HepG2 (cell line): ENCODE measurements around the gene SLC25A19. TPM values are rescaled to one million over a fixed set of nuclear protein-coding genes. Genes with fewer than 3 reads are reported as not detected.

Experiments
- ATF7 ChIP-seq, 2 experiments: fragments of 450-650 bp in 1 of 2; sonication (generic) in 1 of 2; formaldehyde crosslinking in 1 of 2; IDR thresholded peaks; 2 replicates each; pipeline versions ENCODE4 v1.4.0 to v1.6.1; 2016 to 2020; ENCODE audit warnings: antibody characterized with exemption in 1 of 2, mild to moderate bottlenecking in 1 of 2, missing genetic modification reagents in 1 of 2
- CHD4 ChIP-seq: fragments of 200-600 bp; sonication (generic); IDR thresholded peaks from 2 replicates; pipeline ENCODE4 v1.7.0; 2017; ENCODE audit warnings: mild to moderate bottlenecking, low read length, borderline replicate concordance
- DZIP1 ChIP-seq: sonication (generic); formaldehyde crosslinking; IDR thresholded peaks from 2 replicates; pipeline ENCODE4 v1.5.0; 2020; ENCODE audit warnings: mild to moderate bottlenecking, missing genetic modification reagents
- HOXD1 ChIP-seq: sonication (generic); formaldehyde crosslinking; IDR thresholded peaks from 2 replicates; pipeline ENCODE4 v1.5.0; 2020; ENCODE audit warnings: missing genetic modification reagents
- MBNL3 ChIP-seq: fragments of 250-450 bp; sonication (Bioruptor Pico); conservative IDR thresholded peaks from 2 replicates; pipeline ENCODE4 v1.8.0; 2022; ENCODE audit warnings: mild to moderate bottlenecking, inconsistent platforms
- MTA1 ChIP-seq: sonication (generic); formaldehyde crosslinking; IDR thresholded peaks from 2 replicates; pipeline ENCODE4 v1.4.0; 2020; ENCODE audit warnings: missing genetic modification reagents, mild to moderate bottlenecking, borderline replicate concordance
- MXD4 ChIP-seq: IDR thresholded peaks from 2 replicates; pipeline ENCODE4 v1.6.1; 2016; ENCODE audit warnings: mild to moderate bottlenecking, missing biosample characterization, missing genetic modification reagents
- NFIC ChIP-seq: IDR thresholded peaks from 2 replicates; pipeline ENCODE4 v1.6.1; 2012; ENCODE audit warnings: mild to moderate bottlenecking, low read length, inconsistent platforms
- NR2F6 ChIP-seq, 2 experiments: IDR thresholded peaks; 2 replicates each; pipeline ENCODE4 v1.6.1; 2016; ENCODE audit warnings: antibody characterized with exemption in 1 of 2, mild to moderate bottlenecking in 1 of 2
- RBAK ChIP-seq: sonication (generic); formaldehyde crosslinking; IDR thresholded peaks from 2 replicates; pipeline ENCODE4 v1.5.1; 2020; ENCODE audit warnings: mild to moderate bottlenecking, missing genetic modification reagents
- RBFOX2 ChIP-seq: fragments of 200-400 bp; formaldehyde crosslinking; IDR thresholded peaks from 2 replicates; pipeline ENCODE4 v1.6.1; 2017; ENCODE audit warnings: low read depth, mild to moderate bottlenecking, low read length
- RORA ChIP-seq: sonication (generic); formaldehyde crosslinking; IDR thresholded peaks from 2 replicates; pipeline ENCODE4 v1.5.0; 2020; ENCODE audit warnings: mild to moderate bottlenecking, missing genetic modification reagents, moderate library complexity
- SOX5 ChIP-seq: IDR thresholded peaks from 2 replicates; pipeline ENCODE4 v1.6.1; 2016; ENCODE audit warnings: borderline replicate concordance
- SPEN ChIP-seq: sonication (generic); formaldehyde crosslinking; IDR thresholded peaks from 2 replicates; pipeline ENCODE4 v1.5.1; 2020; ENCODE audit warnings: low read depth, mild to moderate bottlenecking, missing genetic modification reagents
- ZNF235 ChIP-seq: sonication (generic); formaldehyde crosslinking; IDR thresholded peaks from 2 replicates; pipeline ENCODE4 v1.8.1; 2023; ENCODE audit warnings: mild to moderate bottlenecking, missing genetic modification reagents, borderline replicate concordance
- ZNF264 ChIP-seq: sonication (generic); formaldehyde crosslinking; IDR thresholded peaks from 2 replicates; pipeline ENCODE4 v1.4.0; 2020; ENCODE audit warnings: missing genetic modification reagents
- ZNF563 ChIP-seq: sonication (generic); formaldehyde crosslinking; IDR thresholded peaks from 2 replicates; pipeline ENCODE4 v1.8.0; 2022; ENCODE audit warnings: mild to moderate bottlenecking, moderate library complexity, missing genetic modification reagents
- ZNF570 ChIP-seq: sonication (generic); formaldehyde crosslinking; IDR thresholded peaks from 2 replicates; pipeline ENCODE4 v1.4.0; 2020; ENCODE audit warnings: mild to moderate bottlenecking, missing genetic modification reagents, borderline replicate concordance
- polyA plus RNA-seq, 8 experiments: library from polyadenylated mRNA; depleted of rRNA in 3 of 8; stranded (reverse) in 7 of 8; unstranded in 1 of 8; fragments of >200 nt; fragmentation: Illumina TruSeq in 4 of 8; extraction: Trizol in 4 of 8; gene quantifications; 2 replicates each; pipeline versions ENCODE4 v1.2.1 to v1.2.3, GENCODE V29; 2011 to 2016; ENCODE audit warnings: low read depth in 4 of 8, missing spikeins in 1 of 8, mixed read lengths in 1 of 8; ENCODE audit not compliant: insufficient read depth in 1 of 8
- total RNA-seq, 5 experiments: library from RNA; depleted of rRNA; stranded (reverse); fragments of >200 nt; fragmentation: Illumina TruSeq; extraction: Trizol; gene quantifications; 2 replicates each; pipeline ENCODE4 v1.2.3, GENCODE V29; 2016; ENCODE audit warnings: low read depth in 1 of 5
- TF ChIP-seq, protein P1 (sequence below), 2 experiments: sonication (generic) in 1 of 2; formaldehyde crosslinking in 1 of 2; IDR thresholded peaks; 2 replicates each; pipeline versions ENCODE4 v1.4.0 to v1.6.1; 2018 to 2020; ENCODE audit warnings: missing genetic modification reagents in 2 of 2, borderline replicate concordance in 1 of 2, low read depth in 1 of 2, mild to moderate bottlenecking in 1 of 2, missing biosample characterization in 1 of 2
- TF ChIP-seq, protein P2 (sequence below): sonication (generic); formaldehyde crosslinking; IDR thresholded peaks from 2 replicates; pipeline ENCODE4 v1.5.0; 2020; ENCODE audit warnings: missing genetic modification reagents

The SLC25A19 gene
- total and polyA plus RNA-seq, 2 of the 13 experiments (the other 11 are each of a cell fraction or from before 2014, with no cell fraction given) = 24.4 to 41.4 TPM

GRCh38 chr17:75295201-75296158 is 6.2 kb upstream of the SLC25A19 start (continued):
- TF ChIP-seq, protein P1, sequence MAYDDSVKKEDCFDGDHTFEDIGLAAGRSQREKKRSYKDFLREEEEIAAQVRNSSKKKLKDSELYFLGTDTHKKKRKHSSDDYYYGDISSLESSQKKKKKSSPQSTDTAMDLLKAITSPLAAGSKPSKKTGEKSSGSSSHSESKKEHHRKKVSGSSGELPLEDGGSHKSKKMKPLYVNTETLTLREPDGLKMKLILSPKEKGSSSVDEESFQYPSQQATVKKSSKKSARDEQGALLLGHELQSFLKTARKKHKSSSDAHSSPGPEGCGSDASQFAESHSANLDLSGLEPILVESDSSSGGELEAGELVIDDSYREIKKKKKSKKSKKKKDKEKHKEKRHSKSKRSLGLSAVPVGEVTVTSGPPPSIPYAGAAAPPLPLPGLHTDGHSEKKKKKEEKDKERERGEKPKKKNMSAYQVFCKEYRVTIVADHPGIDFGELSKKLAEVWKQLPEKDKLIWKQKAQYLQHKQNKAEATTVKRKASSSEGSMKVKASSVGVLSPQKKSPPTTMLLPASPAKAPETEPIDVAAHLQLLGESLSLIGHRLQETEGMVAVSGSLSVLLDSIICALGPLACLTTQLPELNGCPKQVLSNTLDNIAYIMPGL (CRISPR knock-in tag; IDR thresholded peaks at IDR 0.05; ENCODE audit: borderline replicate concordance in 1 of 2, low read depth in 1 of 2) = peak; percentile 54 to 79; a peak in 3 of 4 replicates
- peak; percentile 67; the same call in 1 of the 2 replicates for TF ChIP-seq SPEN (CRISPR knock-in tag)
- TF ChIP-seq ZNF570 = no peak
- TF ChIP-seq HOXD1 = 0 out of 2 replicates have a peak, but pooled peaks have one; percentile 83
- TF ChIP-seq MBNL3 (CRISPR knock-in tag) = 0 out of 2 replicates have a peak, but pooled peaks have one; percentile 63
- 0 out of 2 replicates have a peak, but pooled peaks have one; percentile 48 for TF ChIP-seq MTA1 (CRISPR knock-in tag)
- peak; percentile 96 for TF ChIP-seq ZNF264
- no peak; the same call in 1 of the 2 replicates for TF ChIP-seq RBAK
- 0 out of 2 replicates have a peak, but pooled peaks have one; percentile 9 for TF ChIP-seq CHD4
- TF ChIP-seq DZIP1 (CRISPR knock-in tag) = no peak
- TF ChIP-seq, protein P2, sequence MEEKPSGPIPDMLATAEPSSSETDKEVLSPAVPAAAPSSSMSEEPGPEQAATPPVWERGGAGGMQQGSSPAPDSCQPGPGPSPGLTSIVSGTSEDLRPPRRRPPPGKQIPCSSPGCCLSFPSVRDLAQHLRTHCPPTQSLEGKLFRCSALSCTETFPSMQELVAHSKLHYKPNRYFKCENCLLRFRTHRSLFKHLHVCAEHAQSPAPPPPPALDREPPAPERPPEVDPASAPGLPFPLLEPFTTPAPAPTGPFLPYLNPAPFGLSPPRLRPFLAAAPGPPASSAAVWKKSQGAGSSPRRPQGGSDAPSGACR (CRISPR knock-in tag) = peak; percentile 79; the same call in 1 of the 2 replicates
- peak; percentile 75 for TF ChIP-seq NFIC
- TF ChIP-seq SOX5 (CRISPR knock-in tag) = peak; percentile 89
- no peak for TF ChIP-seq ATF7 (IDR thresholded peaks at IDR 0.05)
- no peak; the same call in 1 of the 2 replicates for TF ChIP-seq ATF7 (CRISPR knock-in tag; IDR thresholded peaks at IDR 0.05)
- TF ChIP-seq RORA = no peak
- peak; percentile 56; the same call in 1 of the 2 replicates for TF ChIP-seq ZNF563
- TF ChIP-seq RBFOX2 = peak; percentile 63; the same call in 1 of the 2 replicates
- TF ChIP-seq NR2F6 (IDR thresholded peaks at IDR 0.05) = peak; percentile 97
- peak; percentile 96 for TF ChIP-seq NR2F6 (CRISPR knock-in tag; IDR thresholded peaks at IDR 0.05)
- TF ChIP-seq ZNF235 (CRISPR knock-in tag) = no peak
- TF ChIP-seq MXD4 (CRISPR knock-in tag) = peak; percentile 54; the same call in 1 of the 2 replicates
